GM23338 (cell line): ENCODE results near the gene NT5DC4. TPM values are rescaled to one million over a fixed set of nuclear protein-coding genes. Genes with fewer than 3 reads are reported as not detected.

Experiments
- ATAC-seq: fragments of 200-7000 bp; cut with Tn5 transposase; 3 replicates; pipeline ENCODE4 v1.9.1; 2020
- DNase-seq: peaks from one replicate; pipeline ENCODE4 v3.0.0-alpha.2; 2015; ENCODE audit warnings: low spot score
- H2AFZ ChIP-seq: fragments of 200-600 bp; sonication (generic); 2 replicates; pipeline ENCODE4 v1.8.0; 2016; ENCODE audit warnings: antibody characterized with exemption, mild to moderate bottlenecking, moderate library complexity
- H3F3A ChIP-seq: fragments of 200-600 bp; sonication (generic); replicated peaks from 2 replicates; pipeline ENCODE4 v1.8.0; 2017; ENCODE audit warnings: antibody characterized with exemption, mixed run types, low read depth
- H3K27ac ChIP-seq: fragments of 200-600 bp; sonication (generic); 2 replicates; pipeline ENCODE4 v1.6.1; 2016; ENCODE audit warnings: low read depth
- H3K27me3 ChIP-seq: fragments of 200-600 bp; sonication (generic); 2 replicates; pipeline ENCODE4 v1.8.0; 2016; ENCODE audit warnings: mild to moderate bottlenecking, mixed run types, moderate library complexity; ENCODE audit not compliant: insufficient read depth
- H3K36me3 ChIP-seq: fragments of 200-600 bp; sonication (generic); 2 replicates; pipeline ENCODE4 v1.8.0; 2016; ENCODE audit warnings: mild to moderate bottlenecking; ENCODE audit not compliant: insufficient read depth
- H3K4me1 ChIP-seq: fragments of 200-600 bp; sonication (generic); 2 replicates; pipeline ENCODE4 v1.8.0; 2016; ENCODE audit warnings: mild to moderate bottlenecking, moderate library complexity; ENCODE audit not compliant: insufficient read depth
- H3K4me2 ChIP-seq: fragments of 200-600 bp; sonication (generic); 2 replicates; pipeline ENCODE4 v1.7.1; 2017; ENCODE audit warnings: mixed run types
- H3K4me3 ChIP-seq: fragments of 200-600 bp; sonication (generic); 2 replicates; pipeline ENCODE4 v1.6.1; 2016; ENCODE audit warnings: mixed run types
- H3K79me2 ChIP-seq: fragments of 200-600 bp; sonication (generic); replicated peaks from 2 replicates; pipeline ENCODE4 v1.8.0; 2017; ENCODE audit warnings: mild to moderate bottlenecking; ENCODE audit not compliant: insufficient read depth
- H3K9me2 ChIP-seq: fragments of 200-600 bp; sonication (generic); 2 replicates; pipeline ENCODE4 v1.8.0; 2017; ENCODE audit not compliant: insufficient read depth
- H4K20me1 ChIP-seq: fragments of 200-600 bp; sonication (generic); replicated peaks from 2 replicates; pipeline ENCODE4 v1.8.0; 2017; ENCODE audit warnings: mild to moderate bottlenecking; ENCODE audit not compliant: insufficient read depth
- H3K27ac Mint-ChIP-seq: 2 replicates; pipeline ENCODE4 v1.8.0; 2020; ENCODE audit warnings: inconsistent platforms, mild to moderate bottlenecking, moderate library complexity, mixed read lengths
- H3K27me3 Mint-ChIP-seq: 3 replicates; pipeline ENCODE4 v1.8.0; 2022; ENCODE audit warnings: low read depth, mild to moderate bottlenecking, moderate library complexity, mixed read lengths, inconsistent platforms; ENCODE audit not compliant: insufficient read depth, poor library complexity
- H3K36me3 Mint-ChIP-seq: 3 replicates; pipeline ENCODE4 v1.8.0; 2021; ENCODE audit warnings: low read depth, mild to moderate bottlenecking, inconsistent platforms, moderate library complexity, mixed read lengths
- H3K4me1 Mint-ChIP-seq: 3 replicates; pipeline ENCODE4 v1.8.0; 2020; ENCODE audit warnings: mild to moderate bottlenecking, inconsistent platforms, mixed read lengths
- H3K4me3 Mint-ChIP-seq: 3 replicates; pipeline ENCODE4 v1.8.0; 2021; ENCODE audit warnings: moderate library complexity, mild to moderate bottlenecking, inconsistent platforms, mixed read lengths
- H3K9me3 Mint-ChIP-seq: 3 replicates; pipeline ENCODE4 v1.8.0; 2020; ENCODE audit warnings: moderate library complexity, mild to moderate bottlenecking, inconsistent platforms, mixed read lengths
- CREB1 ChIP-seq: fragments of 250-450 bp; sonication (Bioruptor Pico); IDR thresholded peaks from 2 replicates; pipeline ENCODE4 v1.5.0; 2020; ENCODE audit warnings: low read depth, mild to moderate bottlenecking, moderate library complexity
- EZH2 ChIP-seq: fragments of 200-600 bp; sonication (generic); IDR thresholded peaks from one replicate; pipeline ENCODE4 v1.8.0; 2017; ENCODE audit warnings: antibody characterized with exemption, mild to moderate bottlenecking, low read depth; ENCODE audit not compliant: unreplicated experiment
- EZH2phosphoT487 ChIP-seq: fragments of 200-600 bp; sonication (generic); IDR thresholded peaks from one replicate; pipeline ENCODE4 v1.8.1; 2018; ENCODE audit warnings: antibody characterized with exemption; ENCODE audit not compliant: unreplicated experiment
- JUNB ChIP-seq: IDR thresholded peaks from one replicate; pipeline ENCODE4 v1.6.1; 2016; ENCODE audit warnings: antibody characterized with exemption; ENCODE audit not compliant: unreplicated experiment
- NANOG ChIP-seq: IDR thresholded peaks from 2 replicates; pipeline ENCODE4 v1.6.1; 2016; ENCODE audit warnings: antibody characterized with exemption, borderline replicate concordance
- POLR2AphosphoS5 ChIP-seq: IDR thresholded peaks from 2 replicates; pipeline ENCODE4 v1.6.1; 2016; ENCODE audit warnings: antibody characterized with exemption, low read depth
- STAT1 ChIP-seq: IDR thresholded peaks from one replicate; pipeline ENCODE4 v1.6.1; 2016; ENCODE audit warnings: antibody characterized with exemption; ENCODE audit not compliant: unreplicated experiment
- ZNF114 ChIP-seq: fragments of 250-450 bp; sonication (Bioruptor Pico); IDR thresholded peaks from 2 replicates; pipeline ENCODE4 v1.5.0; 2020; ENCODE audit warnings: mild to moderate bottlenecking, moderate library complexity
- ZNF331 ChIP-seq: fragments of 250-450 bp; sonication (Bioruptor Pico); IDR thresholded peaks from 2 replicates; pipeline ENCODE4 v1.5.0; 2020; ENCODE audit warnings: low read depth, mild to moderate bottlenecking, moderate library complexity
- polyA plus RNA-seq: library from polyadenylated mRNA; unstranded; fragments of >200 nt; fragmentation: Nextera tagmentation; extraction: Ambion mirVana; gene quantifications from 2 replicates; pipeline ENCODE4 v1.2.1, GENCODE V29; 2016
- total RNA-seq: library from RNA; depleted of rRNA; stranded (reverse); fragments of >200 nt; shearing (Covaris generic); gene quantifications from 2 replicates; pipeline ENCODE4 v1.2.3, GENCODE V29; 2014
- TF ChIP-seq, protein P1 (sequence below): fragments of 250-450 bp; sonication (Bioruptor Pico); IDR thresholded peaks from 2 replicates; pipeline ENCODE4 v1.5.0; 2020; ENCODE audit warnings: mild to moderate bottlenecking, moderate library complexity
- TF ChIP-seq, protein P2 (sequence below), 2 experiments: fragments of 200-600 bp in 1 of 2; sonication (generic) in 1 of 2; conservative IDR thresholded peaks; 2 replicates each; pipeline versions ENCODE4 v1.5.1 to v1.6.1; 2016 to 2017; ENCODE audit warnings: antibody characterized with exemption in 2 of 2, low read depth in 2 of 2, mild to moderate bottlenecking in 2 of 2, moderate library complexity in 1 of 2
- TF ChIP-seq, protein P3 (sequence below): IDR thresholded peaks from one replicate; pipeline ENCODE4 v1.6.1; 2018; ENCODE audit warnings: antibody characterized with exemption; ENCODE audit not compliant: unreplicated experiment
- TF ChIP-seq, protein P4 (sequence below): IDR thresholded peaks from 2 replicates; pipeline ENCODE4 v1.6.1; 2016; ENCODE audit warnings: antibody characterized with exemption

NT5DC4 gene
- total and polyA plus RNA-seq, 2 experiments from 2014 or later: not detected

DNA sequence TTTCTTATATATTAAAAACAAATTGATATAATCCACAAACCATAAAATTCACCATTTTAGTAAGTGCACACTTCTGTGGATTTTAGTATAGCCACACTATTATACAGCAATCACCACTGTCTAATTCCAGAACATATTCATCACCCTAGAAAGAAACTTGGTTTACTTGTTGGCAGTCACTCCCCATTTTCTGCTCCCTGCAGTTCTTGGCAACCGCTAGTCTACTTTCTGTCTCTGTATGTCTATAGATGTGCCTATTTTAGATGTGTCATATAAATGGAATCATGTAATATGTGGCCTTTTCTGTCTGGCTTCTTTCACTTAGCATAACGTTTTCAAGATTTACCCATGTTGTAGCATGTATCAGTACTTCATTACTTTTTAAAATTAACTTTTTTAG is 37.9 kb downstream of the NT5DC4 start:
- Histone ChIP-seq H4K20me1 (peaks cover 6% of the 10 kb centered on the region), H2AFZ (no peak overlapping the region), H3K79me2 (peaks cover 10% of the 10 kb centered on the region), H3K4me3 (no peak overlapping the region), H3K4me1 (peaks cover 5% of the 10 kb centered on the region; the same call in 1 of the 2 replicates), H3K4me2 (no peak overlapping the region), H3K27ac (no peak overlapping the region), H3K9me2 (no peaks in the 10 kb centered on the region), H3K36me3 (peaks cover 27% of the 10 kb centered on the region), H3K27me3 (no peaks in the 10 kb centered on the region), H3F3A (no peaks in the 10 kb centered on the region; the same call in 1 of the 2 replicates)
- no peak for DNase-seq
- Mint-ChIP-seq H3K4me1 (peaks cover 5% of the 10 kb centered on the region), H3K9me3 (no peaks in the 10 kb centered on the region), H3K27ac (no peak overlapping the region), H3K27me3 (no peaks in the 10 kb centered on the region), H3K4me3 (no peak overlapping the region), H3K36me3 (peaks cover 40% of the 10 kb centered on the region)
- TF ChIP-seq, protein P1, sequence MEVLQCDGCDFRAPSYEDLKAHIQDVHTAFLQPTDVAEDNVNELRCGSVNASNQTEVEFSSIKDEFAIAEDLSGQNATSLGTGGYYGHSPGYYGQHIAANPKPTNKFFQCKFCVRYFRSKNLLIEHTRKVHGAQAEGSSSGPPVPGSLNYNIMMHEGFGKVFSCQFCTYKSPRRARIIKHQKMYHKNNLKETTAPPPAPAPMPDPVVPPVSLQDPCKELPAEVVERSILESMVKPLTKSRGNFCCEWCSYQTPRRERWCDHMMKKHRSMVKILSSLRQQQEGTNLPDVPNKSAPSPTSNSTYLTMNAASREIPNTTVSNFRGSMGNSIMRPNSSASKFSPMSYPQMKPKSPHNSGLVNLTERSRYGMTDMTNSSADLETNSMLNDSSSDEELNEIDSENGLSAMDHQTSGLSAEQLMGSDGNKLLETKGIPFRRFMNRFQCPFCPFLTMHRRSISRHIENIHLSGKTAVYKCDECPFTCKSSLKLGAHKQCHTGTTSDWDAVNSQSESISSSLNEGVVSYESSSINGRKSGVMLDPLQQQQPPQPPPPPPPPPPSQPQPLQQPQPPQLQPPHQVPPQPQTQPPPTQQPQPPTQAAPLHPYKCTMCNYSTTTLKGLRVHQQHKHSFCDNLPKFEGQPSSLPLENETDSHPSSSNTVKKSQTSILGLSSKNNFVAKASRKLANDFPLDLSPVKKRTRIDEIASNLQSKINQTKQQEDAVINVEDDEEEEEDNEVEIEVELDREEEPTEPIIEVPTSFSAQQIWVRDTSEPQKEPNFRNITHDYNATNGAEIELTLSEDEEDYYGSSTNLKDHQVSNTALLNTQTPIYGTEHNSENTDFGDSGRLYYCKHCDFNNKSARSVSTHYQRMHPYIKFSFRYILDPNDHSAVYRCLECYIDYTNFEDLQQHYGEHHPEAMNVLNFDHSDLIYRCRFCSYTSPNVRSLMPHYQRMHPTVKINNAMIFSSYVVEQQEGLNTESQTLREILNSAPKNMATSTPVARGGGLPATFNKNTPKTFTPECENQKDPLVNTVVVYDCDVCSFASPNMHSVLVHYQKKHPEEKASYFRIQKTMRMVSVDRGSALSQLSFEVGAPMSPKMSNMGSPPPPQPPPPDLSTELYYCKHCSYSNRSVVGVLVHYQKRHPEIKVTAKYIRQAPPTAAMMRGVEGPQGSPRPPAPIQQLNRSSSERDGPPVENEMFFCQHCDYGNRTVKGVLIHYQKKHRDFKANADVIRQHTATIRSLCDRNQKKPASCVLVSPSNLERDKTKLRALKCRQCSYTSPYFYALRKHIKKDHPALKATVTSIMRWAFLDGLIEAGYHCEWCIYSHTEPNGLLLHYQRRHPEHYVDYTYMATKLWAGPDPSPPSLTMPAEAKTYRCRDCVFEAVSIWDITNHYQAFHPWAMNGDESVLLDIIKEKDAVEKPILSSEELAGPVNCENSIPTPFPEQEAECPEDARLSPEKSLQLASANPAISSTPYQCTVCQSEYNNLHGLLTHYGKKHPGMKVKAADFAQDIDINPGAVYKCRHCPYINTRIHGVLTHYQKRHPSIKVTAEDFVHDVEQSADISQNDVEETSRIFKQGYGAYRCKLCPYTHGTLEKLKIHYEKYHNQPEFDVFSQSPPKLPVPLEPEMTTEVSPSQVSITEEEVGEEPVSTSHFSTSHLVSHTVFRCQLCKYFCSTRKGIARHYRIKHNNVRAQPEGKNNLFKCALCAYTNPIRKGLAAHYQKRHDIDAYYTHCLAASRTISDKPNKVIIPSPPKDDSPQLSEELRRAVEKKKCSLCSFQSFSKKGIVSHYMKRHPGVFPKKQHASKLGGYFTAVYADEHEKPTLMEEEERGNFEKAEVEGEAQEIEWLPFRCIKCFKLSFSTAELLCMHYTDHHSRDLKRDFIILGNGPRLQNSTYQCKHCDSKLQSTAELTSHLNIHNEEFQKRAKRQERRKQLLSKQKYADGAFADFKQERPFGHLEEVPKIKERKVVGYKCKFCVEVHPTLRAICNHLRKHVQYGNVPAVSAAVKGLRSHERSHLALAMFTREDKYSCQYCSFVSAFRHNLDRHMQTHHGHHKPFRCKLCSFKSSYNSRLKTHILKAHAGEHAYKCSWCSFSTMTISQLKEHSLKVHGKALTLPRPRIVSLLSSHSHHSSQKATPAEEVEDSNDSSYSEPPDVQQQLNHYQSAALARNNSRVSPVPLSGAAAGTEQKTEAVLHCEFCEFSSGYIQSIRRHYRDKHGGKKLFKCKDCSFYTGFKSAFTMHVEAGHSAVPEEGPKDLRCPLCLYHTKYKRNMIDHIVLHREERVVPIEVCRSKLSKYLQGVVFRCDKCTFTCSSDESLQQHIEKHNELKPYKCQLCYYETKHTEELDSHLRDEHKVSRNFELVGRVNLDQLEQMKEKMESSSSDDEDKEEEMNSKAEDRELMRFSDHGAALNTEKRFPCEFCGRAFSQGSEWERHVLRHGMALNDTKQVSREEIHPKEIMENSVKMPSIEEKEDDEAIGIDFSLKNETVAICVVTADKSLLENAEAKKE: no peak
- TF ChIP-seq EZH2 (no peak), POLR2AphosphoS5 (no peak), JUNB (no peak), ZNF114 (CRISPR knock-in tag) (no peak), CREB1 (CRISPR knock-in tag) (no peak), EZH2phosphoT487 (no peak), ZNF331 (CRISPR knock-in tag) (no peak), STAT1 (no peak), NANOG (no peak)
- TF ChIP-seq, protein P2, sequence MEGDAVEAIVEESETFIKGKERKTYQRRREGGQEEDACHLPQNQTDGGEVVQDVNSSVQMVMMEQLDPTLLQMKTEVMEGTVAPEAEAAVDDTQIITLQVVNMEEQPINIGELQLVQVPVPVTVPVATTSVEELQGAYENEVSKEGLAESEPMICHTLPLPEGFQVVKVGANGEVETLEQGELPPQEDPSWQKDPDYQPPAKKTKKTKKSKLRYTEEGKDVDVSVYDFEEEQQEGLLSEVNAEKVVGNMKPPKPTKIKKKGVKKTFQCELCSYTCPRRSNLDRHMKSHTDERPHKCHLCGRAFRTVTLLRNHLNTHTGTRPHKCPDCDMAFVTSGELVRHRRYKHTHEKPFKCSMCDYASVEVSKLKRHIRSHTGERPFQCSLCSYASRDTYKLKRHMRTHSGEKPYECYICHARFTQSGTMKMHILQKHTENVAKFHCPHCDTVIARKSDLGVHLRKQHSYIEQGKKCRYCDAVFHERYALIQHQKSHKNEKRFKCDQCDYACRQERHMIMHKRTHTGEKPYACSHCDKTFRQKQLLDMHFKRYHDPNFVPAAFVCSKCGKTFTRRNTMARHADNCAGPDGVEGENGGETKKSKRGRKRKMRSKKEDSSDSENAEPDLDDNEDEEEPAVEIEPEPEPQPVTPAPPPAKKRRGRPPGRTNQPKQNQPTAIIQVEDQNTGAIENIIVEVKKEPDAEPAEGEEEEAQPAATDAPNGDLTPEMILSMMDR (conservative IDR thresholded peaks at IDR 0.05; ENCODE audit: low read depth in 2 of 2): no peak
- TF ChIP-seq, protein P3, sequence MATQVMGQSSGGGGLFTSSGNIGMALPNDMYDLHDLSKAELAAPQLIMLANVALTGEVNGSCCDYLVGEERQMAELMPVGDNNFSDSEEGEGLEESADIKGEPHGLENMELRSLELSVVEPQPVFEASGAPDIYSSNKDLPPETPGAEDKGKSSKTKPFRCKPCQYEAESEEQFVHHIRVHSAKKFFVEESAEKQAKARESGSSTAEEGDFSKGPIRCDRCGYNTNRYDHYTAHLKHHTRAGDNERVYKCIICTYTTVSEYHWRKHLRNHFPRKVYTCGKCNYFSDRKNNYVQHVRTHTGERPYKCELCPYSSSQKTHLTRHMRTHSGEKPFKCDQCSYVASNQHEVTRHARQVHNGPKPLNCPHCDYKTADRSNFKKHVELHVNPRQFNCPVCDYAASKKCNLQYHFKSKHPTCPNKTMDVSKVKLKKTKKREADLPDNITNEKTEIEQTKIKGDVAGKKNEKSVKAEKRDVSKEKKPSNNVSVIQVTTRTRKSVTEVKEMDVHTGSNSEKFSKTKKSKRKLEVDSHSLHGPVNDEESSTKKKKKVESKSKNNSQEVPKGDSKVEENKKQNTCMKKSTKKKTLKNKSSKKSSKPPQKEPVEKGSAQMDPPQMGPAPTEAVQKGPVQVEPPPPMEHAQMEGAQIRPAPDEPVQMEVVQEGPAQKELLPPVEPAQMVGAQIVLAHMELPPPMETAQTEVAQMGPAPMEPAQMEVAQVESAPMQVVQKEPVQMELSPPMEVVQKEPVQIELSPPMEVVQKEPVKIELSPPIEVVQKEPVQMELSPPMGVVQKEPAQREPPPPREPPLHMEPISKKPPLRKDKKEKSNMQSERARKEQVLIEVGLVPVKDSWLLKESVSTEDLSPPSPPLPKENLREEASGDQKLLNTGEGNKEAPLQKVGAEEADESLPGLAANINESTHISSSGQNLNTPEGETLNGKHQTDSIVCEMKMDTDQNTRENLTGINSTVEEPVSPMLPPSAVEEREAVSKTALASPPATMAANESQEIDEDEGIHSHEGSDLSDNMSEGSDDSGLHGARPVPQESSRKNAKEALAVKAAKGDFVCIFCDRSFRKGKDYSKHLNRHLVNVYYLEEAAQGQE: no peak
- TF ChIP-seq, protein P4, sequence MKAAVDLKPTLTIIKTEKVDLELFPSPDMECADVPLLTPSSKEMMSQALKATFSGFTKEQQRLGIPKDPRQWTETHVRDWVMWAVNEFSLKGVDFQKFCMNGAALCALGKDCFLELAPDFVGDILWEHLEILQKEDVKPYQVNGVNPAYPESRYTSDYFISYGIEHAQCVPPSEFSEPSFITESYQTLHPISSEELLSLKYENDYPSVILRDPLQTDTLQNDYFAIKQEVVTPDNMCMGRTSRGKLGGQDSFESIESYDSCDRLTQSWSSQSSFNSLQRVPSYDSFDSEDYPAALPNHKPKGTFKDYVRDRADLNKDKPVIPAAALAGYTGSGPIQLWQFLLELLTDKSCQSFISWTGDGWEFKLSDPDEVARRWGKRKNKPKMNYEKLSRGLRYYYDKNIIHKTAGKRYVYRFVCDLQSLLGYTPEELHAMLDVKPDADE: no peak
- ATAC-seq: no peak
